ENCODE results near the gene ACSL3. TPM values are rescaled to one million over a fixed set of nuclear protein-coding genes. Genes with fewer than 3 reads are reported as not detected.
"Not testable (repeated sequence)": the region's sequence is repeated elsewhere in the genome, so short reads cannot be mapped to it uniquely, and the experiment has no call there.

The ACSL3 gene
- total RNA-seq, 1 donor from 2014 or later = 50.3 TPM

GRCh38 chr2:222848031-222848430, 12.8 kb upstream of the ACSL3 start:
- ATAC-seq; intact Hi-C loops (cut with DNase I); DNase-seq (ENCODE audit: missing footprints): not testable (repeated sequence)

- DNase-seq (ENCODE audit: missing footprints) (no peak), ATAC-seq (no peak)
- intact Hi-C loops (cut with DNase I) = no loop called here
These were observed 12.0 kb upstream of the ACSL3 start for GRCh38 chr2:222848862-222849261.

GRCh38 chr2:222851956-222852617, 8.7 kb upstream of the ACSL3 start:
- no peak for DNase-seq (ENCODE audit: missing footprints)
- no peak for ATAC-seq
- intact Hi-C loops (cut with DNase I) = no loop called here

GRCh38 chr2:222854773-222855700, 5.8 kb upstream of the ACSL3 start:
- intact Hi-C loops (cut with DNase I) = no loop called here
- DNase-seq (ENCODE audit: missing footprints) = no peak
- ATAC-seq = no peak

GRCh38 chr2:222859786-222860612, 837 bp upstream of the ACSL3 start:
- peak; percentile 63 for DNase-seq (ENCODE audit: missing footprints)
- intact Hi-C loops (cut with DNase I) = loop anchor here (2.0 to 5.0 kb wide), 3 partner anchors 42 to 107 kb away; no protein-coding TSS in a partner anchor
- peak; percentile 29 for ATAC-seq

GRCh38 chr2:222861411-222862105, 722 bp downstream of the ACSL3 start:
- intact Hi-C loops (cut with DNase I) = loop anchor here (1.0 to 5.0 kb wide), 4 partner anchors 41 to 153 kb away; no protein-coding TSS in a partner anchor
- DNase-seq (ENCODE audit: missing footprints) = peak; percentile 74
- ATAC-seq = peak; percentile 49

- intact Hi-C loops (cut with DNase I) = loop anchor here (1.0 to 5.0 kb wide), 2 partner anchors 40 to 154 kb away; no protein-coding TSS in a partner anchor
- no peak for DNase-seq (ENCODE audit: missing footprints)
- no peak for ATAC-seq
These were observed 1.5 kb downstream of the ACSL3 start for GRCh38 chr2:222862106-222862908.

GRCh38 chr2:222862909-222863544, 2.2 kb downstream of the ACSL3 start:
- intact Hi-C loops (cut with DNase I) = loop anchor here (1.0 to 5.0 kb wide), 2 partner anchors 39 to 155 kb away; no protein-coding TSS in a partner anchor
- DNase-seq (ENCODE audit: missing footprints) (no peak), ATAC-seq (no peak)

GRCh38 chr2:222864296-222864695, 3.5 kb downstream of the ACSL3 start:
- DNase-seq (ENCODE audit: missing footprints) (no peak), ATAC-seq (no peak)
- intact Hi-C loops (cut with DNase I) = loop anchor here (5.0 kb wide), 1 partner anchor 38 kb away; no protein-coding TSS in a partner anchor

GRCh38 chr2:222865301-222865700, 4.5 kb downstream of the ACSL3 start:
- intact Hi-C loops (cut with DNase I) = no loop called here
- ATAC-seq (no peak), DNase-seq (ENCODE audit: missing footprints) (no peak)

- ATAC-seq = peak; percentile 47
- intact Hi-C loops (cut with DNase I) = no loop called here
- no peak for DNase-seq (ENCODE audit: missing footprints)
These were observed 5.6 kb downstream of the ACSL3 start for GRCh38 chr2:222866358-222866960.

- ATAC-seq; intact Hi-C loops (cut with DNase I); DNase-seq (ENCODE audit: missing footprints): not testable (repeated sequence)
These were observed 7.9 kb downstream of the ACSL3 start for GRCh38 chr2:222868560-222869251.

- DNase-seq (ENCODE audit: missing footprints) = no peak
- intact Hi-C loops (cut with DNase I) = no loop called here
- ATAC-seq = no peak
These were observed 8.4 kb downstream of the ACSL3 start for GRCh38 chr2:222869252-222869560.

- intact Hi-C loops (cut with DNase I) = no loop called here
- ATAC-seq (no peak), DNase-seq (ENCODE audit: missing footprints) (no peak)
These were observed 10.5 kb downstream of the ACSL3 start for GRCh38 chr2:222871291-222871690.

- no peak for ATAC-seq
These were observed 11.7 kb downstream of the ACSL3 start for GRCh38 chr2:222872551-222872950.

GRCh38 chr2:222875482-222875881, 14.6 kb downstream of the ACSL3 start:
- ATAC-seq = no peak
- intact Hi-C loops (cut with DNase I) = no loop called here
- no peak for DNase-seq (ENCODE audit: missing footprints)

More at GRCh38 chr2:222872551-222872950, 11.7 kb downstream of the ACSL3 start:
- intact Hi-C loops (cut with DNase I) = no loop called here
- no peak for DNase-seq (ENCODE audit: missing footprints)
